B cell (primary cell): Measurements from ENCODE around the gene NDUFB6. TPM values are rescaled to one million over a fixed set of nuclear protein-coding genes. Genes with fewer than 3 reads are reported as not detected.

Source experiments
- ATAC-seq: fragments of 200-7000 bp; cut with Tn5 transposase; one replicate; pipeline ENCODE4 v1.10.0; 2021; ENCODE audit warnings: low read depth, mild to moderate bottlenecking, moderate number of reproducible peaks, moderate library complexity
- CTCF ChIA-PET: fragments of 350-600 bp; sonication (Branson Sonifier 250); formaldehyde crosslinking; loops from one replicate; lab custom pipeline; 2021; ENCODE audit warnings: antibody characterized with exemption, inconsistent platforms; lab: Charles Lee
- POLR2A ChIA-PET: fragments of 350-600 bp; sonication (Branson Sonifier 250); formaldehyde crosslinking; loops from one replicate; lab custom pipeline; 2021; ENCODE audit warnings: antibody characterized with exemption; lab: Charles Lee
- DNase-seq: peaks from one replicate; pipeline ENCODE4 v3.0.0; 2013
- H2AFZ ChIP-seq: 2 replicates; pipeline ENCODE4 v1.6.1; 2012; ENCODE audit warnings: mild to moderate bottlenecking, low read depth, low read length; ENCODE audit not compliant: insufficient read depth, poor library complexity, severe bottlenecking
- H3K27ac ChIP-seq, 2 donors: 1 replicate in 1 of 2; 2 replicates in 1 of 2; pipeline ENCODE4 v1.5.1; 2012 to 2013; ENCODE audit warnings: low read length in 2 of 2, mild to moderate bottlenecking in 2 of 2, moderate library complexity in 1 of 2
- H3K27me3 ChIP-seq, 4 experiments: fragments of 200-600 bp in 1 of 4; sonication (generic) in 1 of 4; replicated peaks in 1 of 4; 1 replicate in 2 of 4; 2 replicates in 2 of 4; pipeline versions ENCODE4 v1.6.1 to v1.7.0; 2013 to 2016; ENCODE audit warnings: low read length in 3 of 4, mild to moderate bottlenecking in 2 of 4, mixed read lengths in 1 of 4, moderate library complexity in 1 of 4; ENCODE audit not compliant: insufficient read depth in 4 of 4, control insufficient read depth in 3 of 4; ENCODE audit errors: control extremely low read depth in 1 of 4
- H3K36me3 ChIP-seq, 2 experiments: replicated peaks in 1 of 2; 1 replicate in 1 of 2; 2 replicates in 1 of 2; pipeline versions ENCODE4 v1.6.1 to v1.7.1; 2013; ENCODE audit warnings: low read length in 1 of 2; ENCODE audit not compliant: insufficient read depth in 2 of 2, control insufficient read depth in 1 of 2; ENCODE audit errors: control extremely low read depth in 1 of 2, extremely low read depth in 1 of 2
- H3K4me1 ChIP-seq, 2 donors: fragments of 200-600 bp in 1 of 2; sonication (generic) in 1 of 2; 1 replicate in 1 of 2; 2 replicates in 1 of 2; pipeline versions ENCODE4 v1.5.1 to v1.6.1; 2013 to 2017; ENCODE audit warnings: low read length in 2 of 2; ENCODE audit not compliant: control insufficient read depth in 2 of 2, insufficient read depth in 2 of 2
- H3K4me2 ChIP-seq: replicated peaks from 2 replicates; pipeline ENCODE3; 2012; ENCODE audit warnings: mild to moderate bottlenecking, low read depth, low read length; ENCODE audit not compliant: poor library complexity, severe bottlenecking
- H3K4me3 ChIP-seq, 5 experiments: fragments of 200-600 bp in 1 of 5; sonication (generic) in 1 of 5; 1 replicate in 3 of 5; 2 replicates in 2 of 5; pipeline versions ENCODE4 v1.5.1 to v1.7.0; 2011 to 2016; ENCODE audit warnings: low read length in 4 of 5, mild to moderate bottlenecking in 4 of 5, low read depth in 2 of 5, control low read depth in 1 of 5, moderate library complexity in 1 of 5; ENCODE audit not compliant: insufficient read depth in 1 of 5; ENCODE audit errors: control extremely low read depth in 1 of 5, extremely low read depth in 1 of 5
- H3K79me2 ChIP-seq: fragments of 200-600 bp; sonication (generic); one replicate; pipeline ENCODE4 v1.6.0; 2016; ENCODE audit warnings: low read length; ENCODE audit not compliant: control insufficient read depth, insufficient read depth
- H3K9ac ChIP-seq: fragments of 200-600 bp; sonication (generic); 2 replicates; pipeline ENCODE4 v1.6.1; 2017; ENCODE audit warnings: mild to moderate bottlenecking, low read length, moderate library complexity
- H3K9me3 ChIP-seq, 3 donors: one replicate each; pipeline versions ENCODE4 v1.6.1 to v1.7.1; 2013; ENCODE audit warnings: low read length in 2 of 3; ENCODE audit not compliant: control insufficient read depth in 2 of 3, insufficient read depth in 1 of 3; ENCODE audit errors: control extremely low read depth in 1 of 3
- H4K20me1 ChIP-seq: 2 replicates; pipeline ENCODE4 v1.6.0; 2012; ENCODE audit warnings: mild to moderate bottlenecking, low read length; ENCODE audit not compliant: insufficient read depth, control insufficient read depth, poor library complexity, severe bottlenecking
- H3K27ac Mint-ChIP-seq: one replicate; pipeline ENCODE4 v1.8.0; 2021; ENCODE audit warnings: mixed read lengths
- H3K27me3 Mint-ChIP-seq: one replicate; pipeline ENCODE4 v1.8.0; 2021; ENCODE audit warnings: mixed read lengths
- H3K4me1 Mint-ChIP-seq: one replicate; pipeline ENCODE4 v1.8.0; 2021; ENCODE audit warnings: mixed read lengths
- H3K4me3 Mint-ChIP-seq: one replicate; pipeline ENCODE4 v1.8.0; 2021; ENCODE audit warnings: mixed read lengths
- H3K9me3 Mint-ChIP-seq: one replicate; pipeline ENCODE4 v1.8.0; 2022; ENCODE audit warnings: mixed read lengths; ENCODE audit not compliant: insufficient read depth
- EZH2 ChIP-seq: IDR thresholded peaks from 2 replicates; pipeline ENCODE4 v1.6.1; 2012; ENCODE audit warnings: borderline replicate concordance, low read depth, mild to moderate bottlenecking, moderate library complexity, low read length; ENCODE audit not compliant: insufficient read depth, poor library complexity, severe bottlenecking
- WGBS: methylation state at CpG from one replicate; pipeline ENCODE4 v1.1.5; 2013; ENCODE audit warnings: missing lambda C conversion rate; ENCODE audit not compliant: insufficient coverage; 5-methylcytosine and 5-hydroxymethylcytosine counted together
- intact Hi-C: fragments of 100-400 bp; cut with micrococcal nuclease; formaldehyde crosslinking; loops from one replicate; pipeline ENCODE4 v1.10.0; 2022
- polyA plus RNA-seq: library from polyadenylated mRNA; depleted of rRNA; stranded (reverse); fragments of >200 nt; gene quantifications from 2 replicates; pipeline ENCODE4 v1.2.3, GENCODE V29; 2012
- total RNA-seq, 2 donors: library from RNA; stranded (reverse); fragments of 120-200 nt in 1 of 2; gene quantifications; 1 replicate in 1 of 2; 2 replicates in 1 of 2; pipeline versions ENCODE4 v1.2.3 to v1.2.4, GENCODE V29; 2013 to 2022
- TF ChIP-seq, protein P1 (sequence below): fragments of 200-600 bp; IDR thresholded peaks from one replicate; pipeline ENCODE4 v1.8.0; 2022; ENCODE audit warnings: antibody characterized with exemption, mild to moderate bottlenecking

The NDUFB6 gene
- total and polyA plus RNA-seq, 2 donors (not counting 1 experiment from before 2014, with no cell fraction given): 7.4 to 13.6 TPM

DNA sequence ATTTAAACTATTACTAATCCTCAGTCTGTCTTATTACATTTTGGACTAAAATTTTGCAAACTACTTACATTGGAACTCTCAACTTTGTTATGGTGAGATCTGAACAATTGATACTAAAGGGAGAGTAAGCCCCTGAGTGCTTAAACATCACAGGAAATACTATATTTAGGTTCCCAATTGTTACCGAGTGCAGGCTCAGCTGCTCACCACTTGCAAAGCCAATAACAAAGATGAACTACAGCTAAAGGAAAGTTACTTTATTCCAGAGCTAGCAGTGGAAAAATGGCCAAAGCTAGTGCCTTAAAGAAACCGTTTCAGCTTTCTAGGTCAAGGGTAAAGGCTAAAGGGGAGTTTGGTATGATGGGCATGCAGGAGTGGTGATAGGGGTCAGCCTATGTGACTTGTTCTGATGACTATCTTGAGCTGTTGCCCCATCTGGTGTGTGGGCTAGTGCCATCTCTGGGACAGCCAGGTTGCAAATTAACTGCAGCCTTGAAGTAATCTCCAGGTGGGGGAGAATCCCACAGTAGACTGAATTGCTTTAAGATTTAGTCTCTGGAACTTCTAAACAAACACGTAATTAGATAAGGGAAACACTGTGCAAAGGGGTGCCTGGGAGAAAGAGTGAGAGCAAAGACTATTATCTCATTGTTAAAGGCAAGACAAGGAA lies 7.8 kb upstream of the NDUFB6 start:
- Histone ChIP-seq H2AFZ (no peak overlapping the region), H4K20me1 (no peaks in the 10 kb centered on the region), H3K36me3 (no peaks in the 10 kb centered on the region), H3K4me1 (no peaks in the 10 kb centered on the region), H3K9me3 (no peaks in the 10 kb centered on the region), H3K79me2 (no peaks in the 10 kb centered on the region), H3K27ac (no peak overlapping the region), H3K9ac (no peak overlapping the region), H3K4me3 (no peak overlapping the region), H3K4me2 (no peak overlapping the region), H3K27me3 (peaks cover 0 to 9% (median 4%) of the 10 kb centered on the region in 4 experiments)
- no peak for TF ChIP-seq EZH2
- TF ChIP-seq, protein P1, sequence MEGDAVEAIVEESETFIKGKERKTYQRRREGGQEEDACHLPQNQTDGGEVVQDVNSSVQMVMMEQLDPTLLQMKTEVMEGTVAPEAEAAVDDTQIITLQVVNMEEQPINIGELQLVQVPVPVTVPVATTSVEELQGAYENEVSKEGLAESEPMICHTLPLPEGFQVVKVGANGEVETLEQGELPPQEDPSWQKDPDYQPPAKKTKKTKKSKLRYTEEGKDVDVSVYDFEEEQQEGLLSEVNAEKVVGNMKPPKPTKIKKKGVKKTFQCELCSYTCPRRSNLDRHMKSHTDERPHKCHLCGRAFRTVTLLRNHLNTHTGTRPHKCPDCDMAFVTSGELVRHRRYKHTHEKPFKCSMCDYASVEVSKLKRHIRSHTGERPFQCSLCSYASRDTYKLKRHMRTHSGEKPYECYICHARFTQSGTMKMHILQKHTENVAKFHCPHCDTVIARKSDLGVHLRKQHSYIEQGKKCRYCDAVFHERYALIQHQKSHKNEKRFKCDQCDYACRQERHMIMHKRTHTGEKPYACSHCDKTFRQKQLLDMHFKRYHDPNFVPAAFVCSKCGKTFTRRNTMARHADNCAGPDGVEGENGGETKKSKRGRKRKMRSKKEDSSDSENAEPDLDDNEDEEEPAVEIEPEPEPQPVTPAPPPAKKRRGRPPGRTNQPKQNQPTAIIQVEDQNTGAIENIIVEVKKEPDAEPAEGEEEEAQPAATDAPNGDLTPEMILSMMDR: no peak
- peaks cover 44% of the 10 kb centered on the region for H3K27me3 Mint-ChIP-seq
- 82% methylated on average over 1 of the region's 3 CpGs for WGBS
- no peak overlapping the region for H3K27ac Mint-ChIP-seq
- ChIA-PET CTCF (interaction anchor here (0.7 to 15.2 kb wide), 24 partner anchors 8 to 645 kb away, joined by 3 to 522 read pairs (median 7); partner anchors contain the start of genes ACO1 and RIGI), POLR2A (no interaction called here)
- H3K4me3 Mint-ChIP-seq: no peak overlapping the region
- ATAC-seq (no peak), DNase-seq (no peak)
- intact Hi-C loops: loop anchor here (1.0 to 10.0 kb wide), 2 partner anchors 388 to 644 kb away; no protein-coding TSS in a partner anchor
- H3K9me3 Mint-ChIP-seq: no peaks in the 10 kb centered on the region
- no peaks in the 10 kb centered on the region for H3K4me1 Mint-ChIP-seq
